Fibroblast of the aortic adventitia (primary cell): Measurements from ENCODE around the gene MICU1. TPM values are rescaled to one million over a fixed set of nuclear protein-coding genes. Genes with fewer than 3 reads are reported as not detected.

Experiments used
- DNase-seq: peaks from one replicate; pipeline ENCODE4 v3.0.0-alpha.2; 2010; ENCODE audit warnings: low read depth
- H3K4me3 ChIP-seq: 2 replicates; pipeline ENCODE4 v1.5.1; 2011; ENCODE audit warnings: low read depth, mild to moderate bottlenecking, control low read depth, low read length, moderate library complexity
- total RNA-seq: library from RNA; depleted of rRNA; stranded (reverse); fragments of >200 nt; gene quantifications from 2 replicates; pipeline ENCODE4 v1.2.3, GENCODE V29; 2012; ENCODE audit warnings: low replicate concordance
- TF ChIP-seq, protein P1 (sequence below): IDR thresholded peaks from 2 replicates; pipeline ENCODE4 v1.5.1; 2011; ENCODE audit warnings: mild to moderate bottlenecking, low read length, control low read depth, inconsistent platforms; ENCODE audit not compliant: insufficient read depth

MICU1 gene
- total RNA-seq, 1 donor = 58.3 TPM

DNA sequence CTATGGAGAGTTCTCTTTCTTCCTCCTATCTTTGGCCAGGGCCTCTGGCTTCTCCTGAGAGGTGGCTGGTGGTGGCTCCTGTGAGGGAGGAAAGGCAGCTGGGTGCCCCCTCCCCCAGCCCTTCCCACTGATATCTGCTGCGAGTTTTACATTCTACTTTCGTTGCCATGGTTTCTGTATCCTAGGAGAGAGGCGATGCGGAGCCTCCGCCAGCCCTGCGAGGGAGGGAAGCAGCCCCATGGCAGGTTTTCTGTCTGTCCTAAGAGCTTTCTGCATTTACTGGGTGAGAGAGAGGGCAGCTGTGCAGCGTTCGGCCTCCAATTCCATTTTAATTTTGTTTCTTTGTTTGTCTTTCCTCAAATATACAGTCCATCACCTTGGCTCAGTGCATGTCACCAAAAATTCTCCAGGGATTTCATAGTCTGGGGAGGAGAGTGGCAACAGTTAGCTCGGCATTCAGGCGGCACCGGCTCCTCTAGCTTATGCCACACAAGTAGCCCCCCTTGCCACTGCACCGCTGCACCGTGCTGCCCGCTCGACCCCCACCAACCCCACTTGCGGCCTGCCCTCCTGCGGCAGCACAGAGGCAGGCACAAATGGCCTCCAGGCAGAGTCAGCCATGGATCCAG, 291.6 kb downstream of the MICU1 start:
- no peak overlapping the region for H3K4me3 ChIP-seq
- DNase-seq = no peak
- TF ChIP-seq, protein P1, sequence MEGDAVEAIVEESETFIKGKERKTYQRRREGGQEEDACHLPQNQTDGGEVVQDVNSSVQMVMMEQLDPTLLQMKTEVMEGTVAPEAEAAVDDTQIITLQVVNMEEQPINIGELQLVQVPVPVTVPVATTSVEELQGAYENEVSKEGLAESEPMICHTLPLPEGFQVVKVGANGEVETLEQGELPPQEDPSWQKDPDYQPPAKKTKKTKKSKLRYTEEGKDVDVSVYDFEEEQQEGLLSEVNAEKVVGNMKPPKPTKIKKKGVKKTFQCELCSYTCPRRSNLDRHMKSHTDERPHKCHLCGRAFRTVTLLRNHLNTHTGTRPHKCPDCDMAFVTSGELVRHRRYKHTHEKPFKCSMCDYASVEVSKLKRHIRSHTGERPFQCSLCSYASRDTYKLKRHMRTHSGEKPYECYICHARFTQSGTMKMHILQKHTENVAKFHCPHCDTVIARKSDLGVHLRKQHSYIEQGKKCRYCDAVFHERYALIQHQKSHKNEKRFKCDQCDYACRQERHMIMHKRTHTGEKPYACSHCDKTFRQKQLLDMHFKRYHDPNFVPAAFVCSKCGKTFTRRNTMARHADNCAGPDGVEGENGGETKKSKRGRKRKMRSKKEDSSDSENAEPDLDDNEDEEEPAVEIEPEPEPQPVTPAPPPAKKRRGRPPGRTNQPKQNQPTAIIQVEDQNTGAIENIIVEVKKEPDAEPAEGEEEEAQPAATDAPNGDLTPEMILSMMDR = no peak

DNA sequence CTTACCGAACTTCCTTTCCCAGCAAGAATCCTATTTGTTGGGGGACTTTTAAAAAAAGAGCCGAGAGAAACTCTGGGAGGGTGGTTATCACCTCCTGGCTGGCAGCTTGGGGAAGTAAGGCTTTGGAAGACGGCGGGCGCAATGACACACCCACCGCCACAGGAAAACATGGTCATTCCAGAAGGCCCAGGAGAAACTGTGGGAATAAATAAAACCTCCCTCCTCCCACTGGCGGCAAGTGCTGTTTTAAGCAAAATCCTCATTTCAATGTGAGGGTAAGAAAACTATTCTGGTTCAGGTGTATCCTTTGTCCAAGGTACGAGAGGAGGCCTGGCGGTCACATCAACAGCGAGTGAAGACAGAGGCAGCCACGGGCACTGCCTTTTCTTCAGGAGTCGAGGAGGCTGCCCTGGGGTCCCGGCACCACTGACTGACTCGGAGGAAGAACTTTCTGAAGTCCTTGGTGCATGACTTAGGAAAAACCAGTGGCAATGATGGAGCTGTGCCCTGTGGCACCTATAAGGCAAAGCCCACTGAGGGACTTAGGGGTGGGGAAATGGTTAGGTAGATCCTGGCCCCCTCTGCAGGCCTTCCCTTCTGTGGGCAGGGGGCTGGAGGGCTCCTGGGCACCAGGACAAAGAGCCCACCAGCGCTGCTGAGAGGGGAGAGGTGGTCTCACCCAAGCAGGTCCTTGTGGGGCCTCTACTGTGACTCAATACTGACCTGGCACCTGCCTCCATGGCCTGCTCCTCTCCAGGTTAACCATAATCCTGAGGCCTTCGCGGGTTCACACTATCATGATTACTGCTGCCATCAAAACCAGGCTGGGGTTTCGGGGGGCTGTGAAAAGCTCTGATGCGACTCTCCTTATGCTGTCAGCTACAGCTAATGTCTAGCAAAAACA, 292.5 kb downstream of the MICU1 start:
- H3K4me3 ChIP-seq = no peak overlapping the region
- TF ChIP-seq, protein P1 = no peak
- DNase-seq = no peak

DNA sequence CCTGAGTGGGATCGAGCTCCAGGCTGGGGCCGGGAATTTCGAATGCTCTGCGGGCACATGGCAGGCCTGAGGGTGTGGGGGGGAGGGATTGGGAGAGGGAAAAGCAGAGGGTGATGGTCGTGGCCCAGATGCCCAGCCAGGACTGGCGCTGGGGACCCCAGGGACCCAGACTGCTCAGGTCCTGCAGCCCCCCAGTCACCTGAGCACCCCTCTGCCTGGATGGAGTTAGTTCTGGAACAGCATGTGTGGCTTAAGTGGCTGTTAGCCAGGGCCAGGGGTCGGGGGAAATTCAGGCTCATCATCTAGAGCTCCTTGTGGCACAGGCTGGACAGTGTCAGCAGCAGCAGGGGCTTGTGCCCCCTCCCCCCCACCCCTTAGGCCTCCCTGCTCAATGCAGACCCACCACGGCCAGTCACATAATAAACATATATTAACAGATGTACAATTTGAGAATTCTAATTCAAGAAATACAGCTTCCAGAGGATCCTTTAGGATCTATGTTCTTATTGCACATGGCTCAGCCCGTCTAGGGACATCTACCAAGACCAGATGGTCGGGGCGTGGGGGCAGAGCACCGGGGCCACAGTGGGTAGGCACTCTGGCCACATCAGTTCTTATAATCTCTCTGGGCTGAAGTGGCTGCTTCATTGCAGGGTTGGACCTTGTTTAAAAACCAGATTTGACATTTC, 293.3 kb downstream of the MICU1 start:
- no peak for DNase-seq
- TF ChIP-seq, protein P1 = no peak
- H3K4me3 ChIP-seq = no peak overlapping the region

DNA sequence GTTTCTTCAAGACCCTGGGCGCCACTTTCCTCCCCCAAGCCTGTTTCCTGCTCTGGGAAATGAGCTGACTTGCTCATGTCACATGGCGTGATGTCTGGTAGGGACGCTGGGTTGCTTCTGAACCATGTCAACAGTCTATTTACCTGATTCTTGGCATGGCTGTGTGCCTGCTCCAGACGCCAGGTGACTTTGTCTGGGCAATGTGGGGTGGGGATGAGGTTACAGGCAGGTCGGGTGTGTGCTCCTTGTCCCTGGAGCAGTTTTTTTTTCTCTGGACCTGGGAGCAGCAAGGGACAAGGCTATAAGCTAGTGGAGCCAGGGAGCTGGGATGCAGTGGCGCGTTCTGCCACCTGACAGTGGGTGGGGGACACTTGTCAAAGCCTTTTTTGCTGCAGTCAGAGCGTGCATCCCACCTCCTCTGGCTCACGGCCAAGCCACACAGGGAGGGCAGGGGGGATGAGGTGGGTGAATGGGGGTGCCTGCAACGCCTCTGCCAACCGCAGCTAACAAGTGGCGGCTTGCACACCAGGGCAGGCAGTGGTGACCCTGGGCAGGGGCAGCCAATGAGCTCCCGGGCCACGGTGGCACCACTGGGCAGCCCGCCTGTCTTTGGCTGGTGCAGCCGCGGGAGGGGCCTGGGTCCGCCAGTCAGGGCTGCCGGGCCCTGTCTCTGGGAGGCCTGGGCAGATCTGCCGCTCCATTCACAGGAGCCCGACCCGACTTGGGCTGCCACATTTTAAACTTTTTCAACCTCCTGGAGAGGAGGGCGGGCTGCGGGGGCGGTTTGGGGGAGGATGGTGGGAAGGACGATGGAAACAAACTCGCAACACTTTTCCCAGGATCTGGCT, 294.1 kb downstream of the MICU1 start:
- TF ChIP-seq, protein P1 = no peak
- peak; percentile 59 for DNase-seq

DNA sequence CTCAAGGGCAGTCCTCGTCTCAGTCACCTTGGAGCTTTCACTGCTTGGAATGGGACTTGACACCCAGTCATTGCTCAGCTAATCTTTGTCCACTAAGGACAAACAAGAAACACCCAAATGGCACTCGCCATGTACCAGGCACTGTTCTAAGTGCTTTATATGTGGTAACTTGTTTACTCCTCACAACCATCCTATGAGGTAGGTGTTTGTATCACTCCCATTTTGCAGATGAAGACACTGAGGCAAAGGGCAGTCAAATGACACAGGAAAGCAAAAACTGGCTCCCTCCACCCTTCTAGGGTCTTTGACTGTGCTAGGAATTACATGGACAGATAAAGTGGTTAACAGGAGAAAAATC, 295.8 kb downstream of the MICU1 start:
- TF ChIP-seq, protein P1 = no peak
- H3K4me3 ChIP-seq = no peak overlapping the region
- DNase-seq = no peak

More for the DNA sequence above, 294.1 kb downstream of the MICU1 start:
- H3K4me3 ChIP-seq = no peak overlapping the region

DNA sequence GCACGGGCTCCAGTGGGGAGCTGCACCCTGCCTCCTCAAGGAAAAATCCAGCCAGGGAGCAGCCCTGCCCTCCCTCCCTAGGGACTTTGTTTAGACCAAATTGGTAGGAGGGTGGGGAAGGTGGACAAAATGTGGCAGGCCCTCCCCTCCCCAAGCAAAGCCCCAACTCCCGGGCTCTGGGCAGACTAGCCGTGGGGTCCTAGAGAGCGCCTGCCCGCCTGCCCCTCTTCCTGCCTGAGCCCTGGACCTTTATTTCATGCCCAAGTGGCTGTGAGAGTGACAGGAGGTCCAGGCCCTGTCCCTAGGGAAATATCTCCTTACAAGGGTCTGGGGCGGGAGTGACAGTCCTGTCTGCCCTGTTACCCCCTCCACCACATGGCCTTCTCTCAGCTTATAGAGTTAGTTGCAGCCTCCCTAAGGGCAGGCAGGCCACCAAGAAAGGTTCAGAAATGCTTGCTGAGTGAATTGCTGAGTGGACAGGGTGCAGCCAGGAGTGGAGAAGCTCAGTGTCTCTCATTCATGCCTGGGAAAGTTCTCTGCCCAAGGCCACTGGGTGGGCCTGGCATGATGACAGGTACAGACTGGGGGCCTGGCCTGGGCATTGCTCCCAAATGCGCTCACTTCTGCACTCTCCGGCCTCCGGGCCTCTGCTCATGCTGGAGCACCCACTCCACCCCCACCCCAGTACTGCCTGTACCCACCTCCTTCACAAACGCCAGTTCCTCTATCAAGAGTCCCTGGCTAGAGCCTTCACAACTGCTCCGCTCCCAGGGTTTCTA, 296.4 kb downstream of the MICU1 start:
- no peak for DNase-seq
- TF ChIP-seq, protein P1 = no peak

More for the DNA sequence above, 296.4 kb downstream of the MICU1 start:
- no peak overlapping the region for H3K4me3 ChIP-seq
